GM21576 (cell line): ENCODE results near the gene FAM171A2.
"Not testable (repeated sequence)": the region's sequence is repeated elsewhere in the genome, so short reads cannot be mapped to it uniquely, and the experiment has no call there.

ENCODE experiments used
- ATAC-seq: cut with Tn5 transposase; IDR thresholded peaks from one replicate; pipeline ENCODE4 v1.9.1; 2021; ENCODE audit warnings: mild to moderate bottlenecking, moderate library complexity; ENCODE audit not compliant: unreplicated experiment

Gene FAM171A2

GRCh38 chr17:44383861-44384260, 20.2 kb upstream of the FAM171A2 start:
- ATAC-seq: no peak

DNA sequence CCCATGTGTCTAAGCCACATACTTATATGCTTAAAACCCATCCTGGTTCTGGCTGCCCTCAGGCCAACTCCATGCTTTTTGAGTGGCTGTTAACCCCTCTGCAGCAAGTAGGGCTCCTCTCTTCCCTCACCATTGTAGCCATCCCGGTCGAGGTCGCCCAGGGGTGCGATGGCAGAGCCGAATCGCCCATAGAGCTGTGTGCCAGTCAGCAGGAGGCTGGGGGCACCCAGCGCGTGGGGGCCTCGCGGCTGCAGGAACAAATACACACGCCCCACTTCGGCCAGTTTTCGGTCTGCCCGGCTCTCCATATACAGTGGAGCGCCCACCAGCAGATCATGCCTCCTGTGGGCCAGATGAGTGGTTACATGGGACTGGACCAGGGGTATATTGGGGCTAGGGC, 19.7 kb upstream of the FAM171A2 start:
- ATAC-seq: no peak

DNA sequence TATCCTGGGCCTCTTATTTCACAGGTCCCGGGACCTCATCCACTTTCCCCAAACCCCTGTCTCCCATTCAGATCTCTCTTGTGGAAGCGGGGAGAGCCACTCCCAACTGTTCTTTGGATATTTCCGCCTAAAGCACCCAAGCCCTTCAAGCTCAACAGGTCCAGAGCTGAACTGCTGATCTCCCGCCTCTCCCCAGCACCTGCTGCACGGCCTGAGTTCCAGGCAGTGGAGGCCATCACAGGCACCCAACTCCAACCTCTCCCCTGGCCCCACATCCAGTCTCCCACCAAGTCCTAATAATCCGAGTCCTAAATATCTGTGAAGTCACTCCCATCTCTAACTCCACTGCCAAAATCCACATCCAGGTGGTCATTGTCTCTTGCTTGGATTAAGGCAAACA, 19.3 kb upstream of the FAM171A2 start:
- no peak for ATAC-seq

GRCh38 chr17:44381810-44382305, 18.2 kb upstream of the FAM171A2 start:
- no peak for ATAC-seq

DNA sequence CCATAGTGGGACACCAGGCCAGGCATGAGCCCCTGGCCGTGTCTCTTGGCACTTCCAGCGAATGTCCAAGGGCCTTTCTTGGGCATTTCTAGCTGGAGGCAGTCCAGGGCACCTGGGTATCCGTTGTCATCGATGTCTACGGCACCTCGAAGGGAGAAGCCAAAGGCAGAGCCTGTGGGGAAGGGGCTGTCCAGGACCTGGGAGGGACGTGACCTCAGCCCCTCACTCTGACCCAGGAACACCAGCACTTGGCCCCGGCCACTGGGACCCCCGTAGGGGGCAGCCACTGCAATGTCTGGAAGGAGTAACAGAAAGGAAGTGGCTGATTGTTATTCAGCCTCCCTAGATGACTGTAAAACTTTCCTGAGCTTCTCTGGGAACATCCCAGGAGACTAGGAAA, 17.1 kb upstream of the FAM171A2 start:
- no peak for ATAC-seq

DNA sequence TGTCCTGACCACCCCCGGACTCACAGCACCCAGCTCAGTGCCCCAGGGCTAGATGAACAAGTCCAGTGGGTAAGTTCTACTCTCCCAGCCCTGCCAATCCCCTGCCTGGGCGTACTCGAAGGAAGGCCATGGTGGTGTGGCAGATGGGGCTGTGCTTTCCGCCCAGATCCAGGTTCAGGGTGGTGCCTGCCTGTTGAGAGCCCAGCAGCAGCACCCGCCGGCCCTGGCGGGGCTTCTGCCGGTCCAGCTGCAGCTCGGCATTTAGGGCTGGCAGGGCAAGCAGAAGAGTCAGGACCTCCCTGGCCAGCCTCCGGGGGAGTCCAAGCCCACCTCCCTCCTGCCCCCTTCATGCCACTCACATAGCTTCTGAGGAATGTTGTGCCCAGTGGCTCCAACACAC, 16.2 kb upstream of the FAM171A2 start:
- no peak for ATAC-seq

DNA sequence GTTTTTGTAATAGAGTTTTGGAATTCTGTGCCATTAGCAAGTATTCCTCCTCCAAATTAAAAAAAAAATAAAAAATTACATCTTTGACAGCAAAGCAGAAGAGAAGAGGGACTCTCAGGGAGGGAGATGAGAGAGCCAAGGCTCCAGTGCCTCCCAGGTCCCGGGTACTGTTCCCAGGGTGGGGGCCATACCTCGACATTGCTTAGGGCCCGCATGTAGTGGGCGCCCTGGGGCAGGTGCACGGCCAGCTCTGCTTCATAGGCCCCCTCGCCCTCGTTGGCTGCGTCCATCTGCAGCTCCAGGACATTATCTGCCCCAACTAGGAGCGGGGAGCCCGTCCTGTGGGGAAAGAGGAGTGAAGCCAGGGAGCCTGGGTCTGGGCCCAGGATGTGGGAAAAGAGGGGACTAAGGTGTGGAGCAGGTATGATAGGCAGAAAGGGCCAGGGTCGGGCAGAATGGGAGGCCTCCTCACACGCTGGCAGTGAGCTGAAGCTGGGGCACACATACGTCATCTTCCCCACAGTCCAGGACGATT, 14.6 kb upstream of the FAM171A2 start:
- ATAC-seq: no peak

- no peak for ATAC-seq
Measured at GRCh38 chr17:44376779-44377178, 13.1 kb upstream of the FAM171A2 start.

GRCh38 chr17:44376124-44376523, 12.5 kb upstream of the FAM171A2 start:
- no peak for ATAC-seq

- ATAC-seq: no peak
Measured at GRCh38 chr17:44375196-44376017, 11.8 kb upstream of the FAM171A2 start.

DNA sequence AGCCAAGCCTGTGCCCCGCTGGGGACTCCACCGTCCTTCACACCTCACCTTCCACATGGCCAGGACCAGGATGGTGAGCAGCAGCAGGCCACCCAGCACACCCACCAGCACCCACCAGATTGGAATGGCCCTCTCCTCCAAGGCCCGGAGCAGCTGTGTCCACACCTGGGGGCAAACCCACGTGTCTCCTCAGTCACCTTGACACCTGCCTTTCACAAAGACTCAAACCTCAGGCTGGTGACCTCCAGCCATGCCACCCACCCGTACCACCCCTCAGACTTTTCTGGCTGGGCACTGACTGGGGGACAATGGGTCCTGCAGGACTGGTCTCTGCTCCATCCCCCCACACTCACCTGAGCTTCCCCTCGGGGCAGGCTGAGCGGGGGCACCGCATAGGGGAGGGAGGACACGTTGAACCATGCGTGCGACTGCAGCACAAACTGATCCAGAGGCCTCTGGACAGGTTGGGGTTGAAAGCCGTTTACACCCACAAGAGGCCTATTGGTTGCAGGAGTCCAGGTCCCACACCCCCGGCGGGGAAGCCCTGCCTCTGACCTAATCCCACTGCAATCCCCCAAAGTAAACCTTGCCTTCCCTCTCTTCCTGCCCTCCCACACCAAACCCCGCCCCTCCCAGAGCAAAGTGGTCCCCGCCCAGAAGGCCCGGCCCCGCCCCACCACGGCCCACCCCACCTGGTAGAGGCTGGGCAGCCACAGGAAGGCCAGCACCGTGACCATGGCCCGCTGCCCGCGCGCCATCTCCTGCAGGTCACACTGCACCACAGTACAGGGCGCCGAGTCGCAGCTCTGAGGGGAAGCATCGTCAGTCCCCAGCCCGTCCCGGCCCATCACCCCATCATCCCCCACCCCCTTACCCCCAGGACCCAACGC, 10.9 kb upstream of the FAM171A2 start:
- no peak for ATAC-seq

DNA sequence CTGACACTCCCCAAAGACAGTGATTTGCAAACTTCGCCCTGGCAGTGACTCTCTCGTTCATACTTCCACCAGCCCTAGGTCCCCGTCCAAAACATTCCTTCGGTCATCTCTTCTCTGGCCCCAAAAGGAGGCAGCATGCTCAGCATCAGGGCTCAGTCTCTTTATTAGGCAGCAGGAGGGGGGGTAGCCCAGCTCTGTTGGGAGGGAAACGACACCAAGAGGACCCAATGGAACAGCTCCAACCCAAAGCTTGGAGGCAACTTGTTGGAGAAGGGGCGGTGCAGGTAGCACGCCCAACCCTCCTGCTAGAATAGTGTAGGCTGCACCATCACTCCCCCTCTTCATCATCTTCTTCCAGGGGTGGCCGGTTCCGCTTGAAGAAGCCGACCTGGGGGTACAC, 8.4 kb upstream of the FAM171A2 start:
- ATAC-seq: no peak

DNA sequence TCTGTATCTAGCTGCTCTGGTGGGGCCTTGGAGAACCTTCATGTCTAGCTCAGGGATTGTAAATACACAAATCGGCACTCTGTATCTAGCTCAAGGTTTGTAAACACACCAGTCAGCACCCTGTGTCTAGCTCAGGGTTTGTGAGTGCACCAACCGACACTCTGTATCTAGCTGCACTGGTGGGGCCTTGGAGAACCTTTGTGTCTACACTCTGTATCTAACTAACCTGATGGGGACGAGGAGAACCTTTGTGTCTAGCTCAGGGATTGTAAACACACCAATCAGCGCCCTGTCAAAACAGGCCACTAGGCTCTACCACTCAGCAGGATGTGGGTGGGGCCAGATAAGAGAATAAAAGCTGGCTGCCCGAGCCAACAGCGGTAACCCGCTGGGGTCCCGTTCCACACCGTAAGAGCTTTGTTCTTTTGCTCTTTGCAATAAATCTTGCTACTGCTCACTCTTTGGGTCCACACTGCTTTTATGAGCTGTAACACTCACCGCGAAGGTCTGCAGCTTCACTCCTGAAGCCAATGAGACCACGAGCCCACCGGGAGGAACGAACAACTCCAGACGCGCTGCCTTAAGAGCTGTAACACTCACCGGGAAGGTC, 5.9 kb upstream of the FAM171A2 start:
- not testable (repeated sequence) for ATAC-seq

DNA sequence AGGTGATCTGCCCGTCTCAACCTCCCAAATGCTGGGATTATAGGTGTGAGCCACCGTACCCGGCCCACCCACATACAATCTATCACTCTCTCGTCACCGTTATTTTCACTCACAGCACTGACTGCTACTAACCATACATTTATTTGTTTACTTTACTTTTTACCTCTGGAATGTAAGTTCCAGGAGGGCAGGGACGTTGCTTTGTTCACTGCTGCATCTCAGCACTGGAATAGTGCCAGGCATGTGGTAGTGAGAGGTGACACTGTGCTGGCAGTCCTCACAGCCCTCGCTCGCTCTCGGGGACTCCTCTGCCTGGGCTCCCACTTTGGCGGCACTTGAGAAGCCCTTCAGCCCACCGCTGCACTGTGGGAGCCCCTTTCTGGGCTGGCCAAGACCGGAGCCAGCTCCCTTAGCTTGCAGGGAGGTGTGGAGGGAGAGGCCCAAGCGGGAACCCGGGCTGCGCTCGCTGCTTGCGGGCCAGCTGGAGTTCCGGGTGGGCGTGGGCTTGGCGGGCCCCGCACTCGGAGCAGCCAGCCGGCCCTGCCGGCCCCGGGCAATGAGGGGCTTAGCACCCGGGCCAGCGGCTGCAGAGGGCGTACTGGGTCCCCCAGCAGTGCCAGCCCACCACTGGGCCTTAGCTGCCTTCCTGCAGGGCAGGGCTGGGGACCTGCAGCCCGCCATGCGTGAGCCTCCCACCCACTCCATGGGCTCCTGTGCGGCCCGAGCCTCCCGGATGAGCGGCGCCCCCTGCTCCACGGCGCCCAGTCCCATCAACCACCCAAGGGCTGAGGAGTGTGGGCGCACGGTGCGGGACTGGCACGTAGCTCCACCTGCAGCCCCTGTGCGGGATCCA, 5.0 kb upstream of the FAM171A2 start:
- not testable (repeated sequence) for ATAC-seq

GRCh38 chr17:44367231-44367979, 3.8 kb upstream of the FAM171A2 start:
- no peak for ATAC-seq

DNA sequence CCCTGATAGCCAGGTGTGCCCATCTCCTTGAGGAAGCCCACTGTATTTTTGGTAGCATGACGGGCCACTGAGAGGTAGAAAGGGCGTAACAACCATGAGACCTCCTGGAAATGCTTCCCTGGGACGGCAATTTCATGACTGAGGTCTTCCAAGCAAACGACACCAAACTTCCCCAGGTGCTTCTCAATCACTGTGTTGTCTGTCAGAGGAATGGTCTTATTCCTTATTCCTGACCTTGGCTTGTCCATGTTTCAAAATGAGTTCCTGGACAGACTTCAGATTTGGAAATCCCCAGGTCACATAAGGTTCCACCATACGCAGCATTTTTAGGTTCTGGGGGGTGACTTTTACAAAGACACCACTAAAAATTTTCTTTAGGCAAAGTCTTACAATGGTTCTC, 1.4 kb upstream of the FAM171A2 start:
- not testable (repeated sequence) for ATAC-seq

GRCh38 chr17:44362949-44363612, 572 bp downstream of the FAM171A2 start:
- ATAC-seq: no peak

GRCh38 chr17:44362459-44362948, 1.1 kb downstream of the FAM171A2 start:
- ATAC-seq: no peak
